HG02571 (cell line): Measurements from ENCODE around the gene SPO11.
"Not testable (repeated sequence)": the region's sequence is repeated elsewhere in the genome, so short reads cannot be mapped to it uniquely, and the experiment has no call there.

Experiments
- ATAC-seq: cut with Tn5 transposase; IDR thresholded peaks from one replicate; pipeline ENCODE4 v1.9.1; 2021; ENCODE audit warnings: mild to moderate bottlenecking, moderate library complexity; ENCODE audit not compliant: unreplicated experiment

The SPO11 gene

DNA sequence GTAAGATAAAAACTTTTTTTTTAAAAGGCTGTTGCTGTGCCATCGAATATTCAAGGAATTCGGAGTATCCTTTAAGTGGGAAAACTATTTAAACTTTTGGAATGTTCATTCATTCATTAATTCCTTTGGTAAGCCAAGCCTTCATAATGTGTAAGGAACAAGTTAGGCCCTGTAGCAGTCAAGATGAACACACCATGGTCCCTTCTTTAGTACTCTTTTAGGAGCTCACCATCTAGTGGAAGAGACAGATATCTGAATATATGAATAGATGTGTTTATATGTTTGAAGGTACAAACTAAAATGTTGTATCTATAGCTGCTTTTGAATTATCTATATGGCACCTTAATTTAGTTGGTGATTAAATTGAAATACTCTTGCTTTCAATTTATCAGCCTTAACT lies 5.8 kb downstream of the SPO11 start:
- ATAC-seq = no peak

DNA sequence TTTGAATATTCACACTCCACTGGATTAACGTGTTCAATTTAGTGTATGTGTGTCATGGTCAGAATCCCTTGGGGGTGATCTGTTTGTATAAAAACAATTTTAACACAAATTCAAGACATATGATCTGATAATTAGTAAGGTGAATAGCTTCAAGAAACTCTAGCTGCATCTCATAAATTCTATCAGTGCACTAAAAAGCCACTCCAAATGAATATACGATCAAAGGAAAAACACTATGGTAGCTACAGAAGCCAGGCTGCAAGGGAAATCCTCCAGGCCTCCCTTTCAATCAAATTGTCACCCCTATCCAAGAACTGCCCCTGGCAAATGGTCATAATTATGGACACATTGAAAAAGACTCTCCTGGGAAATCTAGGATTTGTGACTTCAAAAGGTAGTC lies 12.1 kb downstream of the SPO11 start:
- ATAC-seq = no peak

DNA sequence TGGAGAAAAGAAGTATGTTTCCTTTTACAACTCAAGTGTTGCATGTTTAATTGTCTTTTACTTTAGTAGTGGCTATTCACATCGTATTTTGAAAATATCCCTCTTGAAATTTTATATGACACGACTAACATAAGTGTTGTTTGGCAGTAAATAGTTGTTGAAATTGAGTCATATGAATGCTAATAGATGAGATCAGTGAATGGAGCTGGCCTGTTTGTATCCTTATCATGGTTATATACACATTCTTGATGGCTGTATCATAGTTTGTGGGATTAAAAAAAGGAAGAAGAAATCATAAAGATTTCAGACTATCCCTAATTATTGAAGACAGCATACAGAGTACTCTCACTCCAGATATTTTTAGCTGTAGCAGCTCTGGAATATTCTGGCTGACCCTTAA lies 13.2 kb downstream of the SPO11 start:
- no peak for ATAC-seq

DNA sequence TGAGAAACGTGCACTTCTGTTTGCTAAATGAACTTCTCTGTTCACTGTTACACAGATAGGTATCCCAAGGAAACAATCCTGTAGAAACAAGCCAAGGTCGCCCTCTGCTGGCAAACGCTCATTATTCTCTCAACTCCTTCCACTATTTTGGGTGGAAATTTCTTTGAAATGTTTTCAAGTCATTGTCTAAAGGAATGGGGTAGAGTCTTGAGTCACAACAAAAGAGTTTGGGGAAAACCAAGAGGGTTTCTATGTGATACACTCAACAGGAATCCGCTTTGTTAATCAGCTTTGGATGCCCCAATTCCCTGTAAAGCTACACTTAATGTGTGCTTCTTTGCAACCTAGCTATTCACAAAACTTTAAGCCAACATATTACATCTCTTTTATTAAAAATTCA lies 16.9 kb downstream of the SPO11 start:
- no peak for ATAC-seq

DNA sequence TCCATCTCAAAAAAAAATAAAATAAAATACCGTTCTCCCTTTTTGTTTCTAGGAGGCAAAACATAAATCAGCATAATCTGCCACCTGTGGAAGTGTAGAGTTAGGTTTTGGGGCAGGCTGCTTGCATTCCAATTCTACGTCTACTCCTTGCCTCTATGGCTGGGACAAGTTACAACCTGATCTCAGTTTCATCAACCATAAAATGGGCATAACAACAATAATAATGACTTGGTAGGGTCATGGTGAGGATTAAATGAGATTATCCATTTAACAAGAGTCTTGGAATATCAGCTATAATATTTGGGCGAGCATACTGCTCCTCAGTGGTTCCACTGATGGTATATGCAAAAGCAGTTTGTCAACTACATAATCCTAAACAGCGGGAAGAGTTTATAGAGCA lies 17.8 kb downstream of the SPO11 start:
- no peak for ATAC-seq

DNA sequence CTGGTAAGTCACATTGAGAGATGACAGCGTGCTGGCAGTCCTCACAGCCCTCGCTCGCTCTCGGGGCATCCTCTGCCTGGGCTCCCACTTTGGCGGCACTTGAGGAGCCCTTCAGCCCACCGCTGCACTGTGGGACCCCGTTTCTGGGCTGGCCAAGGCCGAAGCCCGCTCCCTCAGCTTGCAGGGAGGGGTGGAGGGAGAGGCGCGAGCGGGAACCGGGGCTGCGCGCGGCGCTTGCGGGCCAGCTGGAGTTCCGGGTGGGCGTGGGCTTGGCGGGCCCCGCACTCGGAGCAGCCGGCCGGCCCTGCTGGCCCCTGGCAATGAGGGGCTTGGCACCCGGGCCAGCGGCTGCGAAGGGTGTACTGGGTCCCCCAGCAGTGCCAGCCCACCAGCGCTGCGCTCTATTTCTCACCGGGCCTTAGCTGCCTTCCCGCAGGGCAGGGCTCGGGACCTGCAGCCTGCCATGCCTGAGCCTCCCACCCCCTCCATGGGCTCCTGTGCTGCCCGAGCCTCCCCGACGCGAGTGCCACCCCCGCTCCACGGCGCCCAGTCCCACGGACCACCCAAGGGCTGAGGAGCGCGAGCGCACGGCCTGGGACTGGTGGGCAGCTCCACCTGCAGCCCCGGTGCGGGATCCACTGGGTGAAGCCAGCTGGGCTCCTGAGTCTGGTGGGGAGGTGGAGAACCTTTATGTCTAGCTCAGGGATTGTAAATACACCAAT lies 18.8 kb downstream of the SPO11 start:
- ATAC-seq = not testable (repeated sequence)

DNA sequence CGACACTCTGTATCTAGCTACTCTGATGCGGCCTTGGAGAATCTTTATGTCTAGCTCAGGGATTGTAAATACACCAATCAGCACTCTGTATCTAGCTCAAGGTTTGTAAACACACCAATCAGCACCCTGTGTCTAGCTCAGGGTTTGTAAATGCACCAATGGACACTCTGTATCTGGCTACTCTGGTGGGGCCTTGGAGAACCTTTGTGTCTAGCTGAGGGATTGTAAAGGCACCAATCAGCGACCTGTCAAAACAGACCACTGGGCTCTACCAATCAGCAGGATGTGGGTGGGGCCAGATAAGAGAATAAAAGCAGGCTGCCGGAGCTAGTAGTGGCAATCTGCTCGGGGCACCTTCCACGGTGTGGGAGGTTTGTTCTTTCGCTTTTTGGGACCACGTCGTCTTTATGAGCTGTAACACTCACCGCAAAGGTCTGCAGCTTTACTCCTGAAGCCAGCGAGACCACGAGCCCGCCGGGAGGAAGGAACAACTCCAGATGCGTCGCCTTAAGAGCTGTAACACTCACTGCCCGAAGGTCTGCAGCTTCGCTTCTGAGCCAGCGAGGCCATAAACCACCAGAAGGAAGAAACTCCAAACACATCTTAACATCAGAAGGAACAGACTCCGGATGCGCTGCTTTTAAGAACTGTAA lies 19.4 kb downstream of the SPO11 start:
- not testable (repeated sequence) for ATAC-seq

DNA sequence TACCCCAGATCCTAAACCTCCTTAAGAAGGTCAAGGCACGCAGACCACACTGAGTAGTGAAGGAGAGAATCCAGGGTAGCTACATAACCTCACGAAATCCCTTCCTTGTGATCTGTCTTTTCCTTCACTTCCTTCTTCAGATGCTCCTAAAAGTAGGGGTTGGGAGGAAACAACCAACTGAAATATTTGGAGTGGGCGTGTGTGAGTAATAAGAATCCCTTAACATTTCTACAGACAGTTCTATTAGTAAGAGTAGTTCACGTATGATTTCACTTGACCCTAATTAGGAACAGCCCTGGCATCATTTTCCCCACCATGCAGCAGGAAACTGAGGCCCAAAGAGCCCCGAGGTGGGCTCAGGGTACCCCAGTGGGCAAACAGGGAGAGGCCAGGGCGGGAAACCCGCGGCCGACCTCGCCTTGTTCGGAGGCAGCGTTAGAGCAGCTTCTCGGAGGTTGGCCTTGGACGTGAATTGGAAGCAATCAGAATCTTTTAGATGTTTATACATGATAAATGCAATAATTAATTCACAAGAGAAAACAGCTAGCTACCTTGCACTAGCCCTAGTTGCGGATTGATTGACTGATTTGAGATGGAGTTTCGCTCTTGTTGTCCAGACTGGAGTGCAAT lies 20.6 kb downstream of the SPO11 start:
- ATAC-seq = no peak

DNA sequence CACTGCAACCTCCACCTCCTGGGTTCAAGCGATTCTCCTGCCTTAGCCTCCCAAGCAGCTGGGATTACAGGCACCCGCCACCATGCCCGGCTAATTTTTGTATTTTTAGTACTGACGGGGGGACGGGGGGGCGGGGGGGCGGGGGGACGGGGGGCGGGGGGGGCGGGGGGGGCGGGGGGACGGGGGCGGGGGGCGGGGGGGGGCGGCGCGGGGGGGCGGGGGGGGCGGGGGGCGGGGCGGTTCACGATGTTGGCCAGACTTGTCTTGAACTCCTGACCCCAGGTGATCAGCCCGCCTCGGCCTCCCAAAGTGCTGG lies 21.1 kb downstream of the SPO11 start:
- not testable (repeated sequence) for ATAC-seq

DNA sequence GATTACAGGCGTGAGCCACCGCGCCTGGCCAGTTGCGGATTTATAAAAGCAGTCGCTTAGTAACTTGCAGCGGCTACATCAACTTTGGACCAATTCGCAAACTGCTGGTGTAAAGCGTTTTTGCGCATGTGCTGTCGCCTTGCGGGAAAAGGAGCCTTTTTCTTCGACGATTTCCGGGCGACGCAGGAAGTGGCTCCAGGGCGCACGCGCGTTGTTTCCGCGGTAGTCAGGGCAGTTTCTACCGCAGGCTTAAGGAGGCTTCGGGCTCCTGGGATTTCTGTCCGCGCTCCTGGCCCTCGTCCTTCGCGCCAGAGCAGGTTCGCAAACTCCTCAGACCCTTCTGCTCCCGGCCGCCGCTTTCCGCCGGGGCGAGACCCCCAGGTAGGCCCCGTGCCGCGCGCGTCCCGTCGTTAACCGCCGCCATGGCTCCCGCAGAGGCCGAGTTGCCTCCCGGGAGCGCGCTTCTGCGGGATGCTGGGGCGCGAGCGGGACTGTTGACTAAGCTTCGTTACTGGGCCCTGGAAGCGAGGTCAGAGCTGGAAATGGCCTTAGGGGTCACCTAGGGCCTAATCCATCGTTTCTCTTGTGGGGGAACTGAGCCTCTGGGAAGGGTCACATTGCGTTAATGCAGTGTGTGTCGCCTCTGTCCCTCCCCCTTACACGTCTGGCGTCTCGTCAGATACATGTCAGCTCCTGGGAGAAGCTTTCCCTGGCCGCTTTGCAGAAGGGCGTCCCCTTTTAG lies 21.6 kb downstream of the SPO11 start, which contains the start of gene RAE1:
TSS of gene RAE1 (plus strand) at position 214 of the 742 bp plus-strand sequence. CDS start 2,784 bp downstream, outside the sequence.
- peak; percentile 86 for ATAC-seq

DNA sequence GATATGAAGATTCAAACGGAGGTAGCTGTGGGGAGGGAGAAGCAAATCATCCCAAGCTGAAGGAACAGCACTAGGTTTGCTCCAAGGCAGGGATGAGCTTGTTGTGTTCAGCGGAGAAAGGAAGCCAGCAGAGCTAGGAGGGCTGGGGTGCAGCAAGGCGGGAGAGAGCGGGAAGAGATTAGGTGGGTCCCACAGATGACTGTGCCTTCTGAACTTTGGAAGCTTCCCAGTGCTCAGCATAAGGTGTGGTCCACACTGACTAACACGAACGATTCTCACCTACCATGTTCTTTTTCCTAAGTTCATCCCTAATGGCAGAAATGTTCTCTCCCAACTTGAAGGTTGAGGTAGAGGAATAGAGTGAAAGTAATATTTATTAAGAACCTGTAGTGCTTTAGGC lies 22.7 kb downstream of the SPO11 start:
- ATAC-seq = no peak

DNA sequence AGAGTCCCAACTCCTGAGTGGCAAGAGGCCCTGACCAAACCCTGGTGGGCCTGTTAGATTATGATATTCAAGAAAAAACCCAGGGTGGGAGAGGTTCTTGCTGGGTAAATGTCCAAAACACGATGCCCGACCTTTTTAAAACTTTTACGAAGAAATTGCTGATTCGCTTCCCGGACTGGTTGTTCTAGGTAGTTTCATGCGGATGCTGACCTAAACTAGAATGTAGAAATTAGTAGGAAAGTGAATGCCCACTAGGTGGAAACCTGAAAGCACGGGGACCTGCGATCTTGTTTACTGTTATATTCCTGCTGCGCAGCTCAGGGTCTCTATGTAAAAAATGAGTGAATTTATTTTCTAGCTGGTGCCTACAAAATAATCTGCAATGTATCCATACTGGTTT lies 23.7 kb downstream of the SPO11 start:
- ATAC-seq = no peak

DNA sequence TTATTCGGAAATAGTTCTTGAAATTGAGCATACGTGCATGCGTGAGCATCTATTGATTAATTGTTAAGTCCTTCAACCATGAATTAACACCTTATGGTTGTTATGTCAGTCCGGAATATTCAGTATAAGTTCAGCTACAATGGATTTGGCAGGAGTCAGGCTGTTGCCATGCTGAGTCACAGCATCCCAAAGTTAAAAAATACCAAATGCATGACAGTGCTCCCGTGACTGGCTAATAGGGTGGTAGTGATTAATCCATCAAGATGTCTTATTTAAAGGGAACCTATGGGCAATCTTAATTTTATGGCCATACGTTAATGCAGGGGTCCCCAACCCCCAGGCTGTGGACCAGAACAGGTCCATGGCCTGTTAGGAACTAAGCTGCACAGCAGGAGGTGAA lies 31.9 kb downstream of the SPO11 start:
- no peak for ATAC-seq

DNA sequence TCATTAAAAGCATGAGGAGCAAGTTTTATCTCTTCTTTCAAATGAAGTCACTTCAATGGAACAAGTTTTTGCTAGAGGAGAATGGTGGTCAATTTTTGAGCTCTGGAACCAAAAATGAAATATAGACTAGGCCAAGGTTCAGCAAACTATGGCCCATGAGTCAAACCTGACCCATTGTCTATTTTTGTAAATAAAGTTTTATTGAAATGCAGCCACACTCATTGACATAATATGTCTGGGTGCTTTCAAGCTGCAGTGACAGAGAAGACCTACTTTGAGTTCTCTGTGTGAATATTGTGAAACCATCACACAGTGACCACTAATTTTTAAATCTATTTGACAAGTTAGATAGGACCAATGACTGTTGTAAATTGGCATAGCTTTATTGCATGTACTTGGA lies 34.8 kb downstream of the SPO11 start:
- ATAC-seq = no peak

DNA sequence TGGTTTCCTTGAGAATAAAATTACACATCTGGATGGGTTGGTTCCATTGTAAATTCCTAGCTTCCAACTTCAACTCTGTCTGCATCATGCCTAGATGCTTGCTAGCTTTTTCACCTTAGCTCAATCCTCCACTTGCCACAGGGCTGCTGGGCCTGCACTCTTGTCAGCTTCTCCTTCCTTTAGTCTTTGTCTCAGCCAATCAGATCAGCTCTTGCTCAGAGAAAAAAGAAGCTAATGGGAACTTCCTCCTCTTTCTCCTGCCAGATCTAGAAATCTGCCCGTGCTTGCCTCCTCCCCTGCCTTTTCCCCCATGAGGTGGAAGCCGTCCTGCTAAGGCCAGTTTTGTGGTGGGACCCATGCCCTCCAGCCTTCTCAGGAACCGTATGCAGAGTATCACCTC lies 40.0 kb downstream of the SPO11 start:
- no peak for ATAC-seq

DNA sequence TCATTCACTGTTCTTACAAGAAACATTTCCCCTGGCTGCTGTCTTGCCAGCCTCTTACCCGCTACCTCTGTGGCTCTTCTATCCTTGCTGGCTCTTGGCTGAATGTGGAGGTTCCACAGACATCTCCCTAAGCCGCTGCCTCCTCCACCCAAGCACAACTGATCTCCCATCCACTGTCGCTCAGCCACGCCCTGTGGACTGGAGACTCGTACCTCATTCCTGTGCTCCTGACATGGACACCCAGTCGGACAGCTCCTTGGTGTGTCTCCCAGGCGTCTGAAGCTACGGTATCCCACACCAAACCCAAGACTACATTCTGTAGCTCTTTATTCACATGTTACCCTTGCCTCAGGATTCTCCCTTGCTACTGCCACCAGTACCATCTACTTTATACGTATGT lies 40.7 kb downstream of the SPO11 start:
- ATAC-seq = no peak

DNA sequence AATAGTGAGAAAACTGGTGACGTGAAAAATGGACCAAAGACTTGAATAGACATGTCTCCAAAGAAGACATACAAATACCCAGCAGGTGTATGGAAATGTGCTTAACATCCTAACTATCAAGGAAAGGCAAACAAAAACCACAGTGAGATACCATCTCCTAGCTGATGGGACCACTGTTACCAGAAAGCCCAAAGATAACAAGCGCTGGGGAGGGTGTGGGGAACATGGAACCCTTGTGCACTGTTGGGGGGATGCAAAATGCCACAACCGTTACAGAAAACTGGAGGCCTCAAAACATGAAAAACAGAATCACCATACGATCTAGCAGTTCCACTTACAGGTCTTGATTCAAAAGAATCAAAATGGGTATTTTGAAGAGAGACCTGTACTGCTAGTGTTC lies 41.8 kb downstream of the SPO11 start:
- no peak for ATAC-seq

DNA sequence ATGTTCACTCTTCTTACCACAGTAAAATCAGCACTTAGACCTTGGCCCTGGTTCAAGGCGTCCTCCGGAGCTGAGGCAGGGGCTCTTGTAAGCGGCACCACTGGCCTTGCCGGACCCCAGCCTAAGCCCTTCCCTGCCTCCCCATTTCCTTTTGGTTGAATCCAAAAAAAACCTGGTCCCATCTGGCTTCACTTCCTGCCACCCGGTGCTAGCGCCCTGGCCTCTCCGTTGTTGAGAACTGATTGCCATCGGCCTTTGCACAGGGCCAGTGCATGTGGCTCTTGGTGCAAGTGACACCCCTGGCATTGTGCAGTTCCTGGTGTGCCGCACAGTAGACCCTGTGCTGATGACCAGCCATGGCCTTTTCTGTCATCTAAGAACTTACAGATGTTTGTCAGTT lies 42.6 kb downstream of the SPO11 start:
- no peak for ATAC-seq

DNA sequence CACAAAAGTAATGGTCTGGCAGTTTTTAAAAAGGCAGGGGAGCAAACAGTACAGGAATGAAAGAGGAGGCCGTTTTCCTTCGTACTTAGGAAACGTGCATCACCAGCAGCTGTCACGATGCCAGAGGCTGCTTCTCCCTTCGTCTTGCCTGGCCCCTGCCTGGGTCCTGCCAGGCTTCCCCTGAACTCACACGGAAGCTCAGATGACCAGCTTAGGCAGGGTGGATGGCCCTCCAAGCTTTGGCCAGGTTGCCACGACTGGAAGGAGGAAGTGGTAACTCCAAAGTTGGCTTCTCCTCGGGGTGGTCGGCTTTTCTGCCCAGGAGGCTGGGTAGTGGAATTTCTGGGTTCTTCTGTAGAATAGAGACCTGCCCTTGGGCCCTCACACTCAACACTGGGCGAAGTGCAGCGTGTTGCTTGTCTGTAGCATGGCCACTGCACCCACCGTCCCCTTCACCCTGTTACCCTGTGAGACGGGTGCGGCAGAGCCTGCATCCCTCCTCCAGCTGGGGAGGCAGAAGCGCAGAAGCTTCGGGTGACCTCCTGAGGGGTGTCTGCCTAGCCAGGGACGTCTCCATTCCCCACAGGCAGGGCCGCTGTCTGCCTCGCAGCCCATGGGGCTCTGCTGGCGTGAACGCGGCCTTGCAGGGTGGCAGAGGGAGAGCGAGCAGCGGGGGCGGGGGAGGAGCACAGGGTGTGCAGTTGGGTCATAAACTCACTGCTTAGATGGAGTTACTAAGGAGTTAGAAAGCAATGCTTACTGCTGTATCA lies 43.2 kb downstream of the SPO11 start:
- ATAC-seq = no peak

DNA sequence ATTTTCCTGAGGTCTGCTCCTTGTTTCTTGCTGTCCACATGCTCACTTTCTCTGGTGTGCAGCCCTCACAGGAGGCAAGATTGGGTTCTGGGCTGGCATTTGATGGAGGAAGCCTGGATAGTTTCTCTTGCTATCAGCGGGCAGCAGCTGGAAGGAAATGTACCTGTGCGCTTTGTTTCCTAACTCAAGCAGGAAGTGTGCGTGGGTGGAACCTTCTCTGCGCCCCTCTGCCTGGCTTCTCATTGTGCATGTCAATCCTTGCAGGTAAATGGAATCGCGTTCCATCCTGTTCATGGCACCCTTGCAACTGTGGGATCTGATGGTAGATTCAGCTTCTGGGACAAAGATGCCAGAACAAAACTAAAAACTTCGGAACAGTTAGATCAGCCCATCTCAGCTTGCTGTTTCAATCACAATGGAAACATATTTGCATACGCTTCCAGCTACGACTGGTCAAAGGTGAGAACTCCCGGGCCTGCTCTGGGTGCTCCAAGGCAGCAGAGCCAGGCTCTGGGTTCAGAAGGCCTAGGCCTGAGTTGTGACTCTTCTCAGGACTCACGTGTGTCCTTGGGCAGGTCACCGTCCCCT lies 44.8 kb downstream of the SPO11 start:
- ATAC-seq = no peak
